Measurements from ENCODE around the gene LMO1. TPM values are rescaled to one million over a fixed set of nuclear protein-coding genes. Genes with fewer than 3 reads are reported as not detected.

LMO1 gene
- total and polyA plus RNA-seq, 2 of the 8 experiments (the other 6 are each of a cell fraction or from before 2014, with no cell fraction given), result 0.17 TPM; not detected in 1

- Histone ChIP-seq H3K56ac (replicated peaks; ENCODE audit: insufficient read length, low read depth, low read length) (no peak overlapping the region), H2AFZ (ENCODE audit: low read length) (no peak overlapping the region), H3K4me2 (ENCODE audit: insufficient read depth in 1 of 2, low read depth in 2 of 2, low read length in 2 of 2) (no peak overlapping the region), H3K14ac (ENCODE audit: insufficient read length) (no peak overlapping the region), H3K18ac (ENCODE audit: extremely low read depth, low read length) (no peak overlapping the region), H3K4me3 (ENCODE audit: extremely low read depth in 1 of 4, insufficient read depth in 2 of 4, low read depth in 3 of 4, low read length in 4 of 4) (no peak overlapping the region), H4K20me1 (replicated peaks in 1 of 2; ENCODE audit: control insufficient read depth in 1 of 2, insufficient read depth in 2 of 2, low read length in 2 of 2) (peaks cover 0 to 3% of the 10 kb centered on the region in 2 experiments), H2BK12ac (ENCODE audit: low read depth, low read length) (no peak overlapping the region), H2AK5ac (ENCODE audit: low read depth, low read length) (no peak overlapping the region), H3K27me3 (replicated peaks in 1 of 4; ENCODE audit: control insufficient read depth in 3 of 4, extremely low read depth in 1 of 4, insufficient read depth in 3 of 4, low read length in 3 of 4) (0 out of 7 replicates have a peak, but pooled peaks cover 0 to 1% (median 0%) of the 10 kb centered on the region in 4 experiments), H2BK120ac (replicated peaks; ENCODE audit: low read depth, low read length) (no peak overlapping the region), H3K23ac (ENCODE audit: insufficient read length) (no peak overlapping the region), H3K4ac (replicated peaks; ENCODE audit: insufficient read length, low read depth, low read length) (no peak overlapping the region), H3K27ac (ENCODE audit: low read depth, low read length) (no peak overlapping the region), H3K23me2 (ENCODE audit: low read depth, low read length) (peaks cover 4% of the 10 kb centered on the region; the same call in 1 of the 2 replicates), H4K91ac (replicated peaks; ENCODE audit: insufficient read length, low read length) (no peak overlapping the region), H2BK20ac (ENCODE audit: low read length) (no peak overlapping the region), H2BK5ac (ENCODE audit: low read depth, low read length) (no peak overlapping the region), H3K4me1 (replicated peaks in 1 of 4; ENCODE audit: control insufficient read depth in 3 of 4, insufficient read depth in 4 of 4, low read length in 3 of 4) (peaks cover 0 to 2% (median 0%) of the 10 kb centered on the region in 4 experiments; a peak in 1 of 7 replicates), H4K8ac (ENCODE audit: extremely low read depth, insufficient read depth, low read length) (no peak overlapping the region), H3K79me1 (ENCODE audit: low read depth, low read length) (no peaks in the 10 kb centered on the region), H3K9me3 (ENCODE audit: insufficient read depth in 2 of 2, low read depth in 1 of 2, low read length in 1 of 2) (no peaks in the 10 kb centered on the region), H2BK15ac (ENCODE audit: low read length) (no peak overlapping the region), H3K36me3 (ENCODE audit: control insufficient read depth in 2 of 4, insufficient read depth in 4 of 4, low read length in 3 of 4) (no peaks in the 10 kb centered on the region), H4K5ac (ENCODE audit: insufficient read length, low read depth, low read length) (no peak overlapping the region), H3K79me2 (ENCODE audit: control insufficient read depth in 1 of 2, insufficient read depth in 2 of 2, low read length in 2 of 2) (no peaks in the 10 kb centered on the region), H3K9ac (replicated peaks in 1 of 4; ENCODE audit: extremely low read depth in 1 of 4, low read depth in 3 of 4, low read length in 3 of 4) (no peak overlapping the region)
- no peak for DNase-seq (ENCODE audit: low read depth in 1 of 2, low spot score in 2 of 2)
- FAIRE-seq, result no peak
- 66% methylated on average over 6 of the region's 6 CpGs; no CpG with 5 or more reads in 1 of the 2 experiments for WGBS, 2 experiments (ENCODE audit: extremely low coverage in 1 of 2, insufficient coverage in 1 of 2, insufficient read length in 1 of 2, insufficient replicate concordance in 2 of 2, low coverage in 1 of 2, low lambda C conversion rate in 2 of 2, missing lambda C conversion rate in 1 of 2)
- POLR2A ChIA-PET (ENCODE audit: partially characterized antibody), result interaction anchor here (0.9 kb wide), 1 partner anchor 13 kb away, joined by 4 read pairs; no protein-coding TSS in a partner anchor
- CTCF ChIA-PET (ENCODE audit: partially characterized antibody), result interaction anchor here (0.6 to 14.3 kb wide), 9 partner anchors 9 to 317 kb away, joined by 3 to 177 read pairs (median 4); partner anchors contain the start of gene LMO1
- TF ChIP-seq RBBP5 (IDR thresholded peaks at IDR 0.05; ENCODE audit: borderline replicate concordance, low read depth, low read length) (no peak), EP300 (IDR thresholded peaks at IDR 0.05; ENCODE audit: borderline replicate concordance in 1 of 2, low read depth in 2 of 2, low read length in 2 of 2) (no peak), CHD1 (IDR thresholded peaks at IDR 0.05; ENCODE audit: low read depth, low read length) (no peak), BCL11A (IDR thresholded peaks at IDR 0.05; ENCODE audit: low read depth in 2 of 2, low read length in 2 of 2) (no peak), TAF1 (IDR thresholded peaks at IDR 0.05; ENCODE audit: low read depth, low read length) (no peak), KDM4A (IDR thresholded peaks at IDR 0.05; ENCODE audit: low read depth, low read length, severe bottlenecking) (no peak), SIX5 (IDR thresholded peaks at IDR 0.05; ENCODE audit: low read depth, low read length) (no peak), POLR2A (IDR thresholded peaks at IDR 0.05; ENCODE audit: control extremely low read depth in 1 of 2, low read depth in 2 of 2, low read length in 2 of 2) (no peak), CREB1 (IDR thresholded peaks at IDR 0.05) (no peak), RXRA (IDR thresholded peaks at IDR 0.05; ENCODE audit: insufficient read depth, low read depth, low read length) (no peak), EGR1 (IDR thresholded peaks at IDR 0.05; ENCODE audit: borderline replicate concordance, low read depth, low read length) (no peak), ATF3 (IDR thresholded peaks at IDR 0.05; ENCODE audit: insufficient read depth, low read depth, low read length) (no peak), CEBPB (IDR thresholded peaks at IDR 0.05; ENCODE audit: low read depth, low read length) (no peak), SIN3A (conservative IDR thresholded peaks at IDR 0.05 in 1 of 2, IDR thresholded peaks at IDR 0.05 in 1 of 2; ENCODE audit: low read depth in 1 of 2, low read length in 2 of 2) (no peak)
These were observed 14.2 kb downstream of the LMO1 start for GRCh38 chr11:8249482-8249881.
